ENCODE results near the gene NET1.
"Not testable (repeated sequence)": the region's sequence is repeated elsewhere in the genome, so short reads cannot be mapped to it uniquely, and the experiment has no call there.

The NET1 gene

GRCh38 chr10:5412277-5412941, at the start of gene NET1:
Gene NET1, plus strand, starts transcription at chr10:5412557. Its CDS starts 136 bp downstream, at chr10:5412693.
- DNase-seq: peak; percentile 88

GRCh38 chr10:5362873-5363272, 49.5 kb upstream of the NET1 start:
- DNase-seq: no peak

GRCh38 chr10:5364374-5364773, 48.0 kb upstream of the NET1 start:
- no peak for DNase-seq

- no peak for DNase-seq
Observed at GRCh38 chr10:5364890-5365338, 47.4 kb upstream of the NET1 start, which contains the start of gene UCN3. Gene UCN3, plus strand, starts transcription at chr10:5364966. Its CDS starts 8,755 bp downstream, at chr10:5373721.

- DNase-seq: no peak
Observed at GRCh38 chr10:5365928-5366327, 46.4 kb upstream of the NET1 start.

- DNase-seq: no peak
Observed at GRCh38 chr10:5369362-5370158, 42.8 kb upstream of the NET1 start.

GRCh38 chr10:5370493-5371352, 41.6 kb upstream of the NET1 start:
- no peak for DNase-seq

GRCh38 chr10:5373307-5373706, 39.0 kb upstream of the NET1 start:
- no peak for DNase-seq

- DNase-seq: no peak
Observed at GRCh38 chr10:5373891-5374611, 38.3 kb upstream of the NET1 start.

- no peak for DNase-seq
Observed at GRCh38 chr10:5376450-5376849, 35.9 kb upstream of the NET1 start.

GRCh38 chr10:5379202-5379601, 33.2 kb upstream of the NET1 start:
- not testable (repeated sequence) for DNase-seq

GRCh38 chr10:5380395-5380794, 32.0 kb upstream of the NET1 start:
- DNase-seq: not testable (repeated sequence)

GRCh38 chr10:5381187-5381586, 31.2 kb upstream of the NET1 start:
- DNase-seq: no peak

- DNase-seq: no peak
Observed at GRCh38 chr10:5385224-5385623, 27.1 kb upstream of the NET1 start.

GRCh38 chr10:5387169-5387568, 25.2 kb upstream of the NET1 start:
- no peak for DNase-seq

GRCh38 chr10:5390607-5391205, 21.7 kb upstream of the NET1 start:
- no peak for DNase-seq

- no peak for DNase-seq
Observed at GRCh38 chr10:5391790-5392189, 20.6 kb upstream of the NET1 start.

- DNase-seq: no peak
Observed at GRCh38 chr10:5393529-5393928, 18.8 kb upstream of the NET1 start.

GRCh38 chr10:5395168-5395567, 17.2 kb upstream of the NET1 start:
- DNase-seq: no peak

GRCh38 chr10:5396556-5397300, 15.6 kb upstream of the NET1 start:
- DNase-seq: no peak

- no peak for DNase-seq
Observed at GRCh38 chr10:5399332-5399731, 13.0 kb upstream of the NET1 start.

All from activated CD8-positive, alpha-beta memory T cell treated with anti-CD3 and anti-CD28 coated beads for 24 hours (primary cell).